Activated T-helper 1 cell treated with anti-CD3 and anti-CD28 coated beads, Interleukin-12 subunit alpha, Interleukin-12 subunit beta, Interleukin-2, Interleukin-4 antibody, amounts not matched to agents 30 ng/mL and 10 ng/mL and 1 ng/mL, durations not matched to agents 14 hours and 24 hours and 36 hours (primary cell): ENCODE measurements around the gene MT3. TPM values are rescaled to one million over a fixed set of nuclear protein-coding genes. Genes with fewer than 3 reads are reported as not detected.
A peak's percentile ranks its signal among the peaks of the same experiment; 100 is the strongest.
"Not testable (repeated sequence)": the region's sequence is repeated elsewhere in the genome, so short reads cannot be mapped to it uniquely, and the experiment has no call there.

Source experiments
- DNase-seq: peaks from one replicate; pipeline ENCODE4 v3.0.0; 2021; ENCODE audit warnings: low spot score
- H3K27ac Mint-ChIP-seq: one replicate; pipeline ENCODE4 v1.8.0; 2021; ENCODE audit warnings: mild to moderate bottlenecking, mixed read lengths
- H3K27me3 Mint-ChIP-seq: one replicate; pipeline ENCODE4 v1.8.0; 2022; ENCODE audit warnings: mild to moderate bottlenecking, moderate library complexity, mixed read lengths; ENCODE audit not compliant: insufficient read depth
- H3K36me3 Mint-ChIP-seq: one replicate; pipeline ENCODE4 v1.8.0; 2021; ENCODE audit warnings: low read depth, mixed read lengths
- H3K4me1 Mint-ChIP-seq: one replicate; pipeline ENCODE4 v1.8.0; 2021; ENCODE audit warnings: low read depth, mixed read lengths
- H3K4me3 Mint-ChIP-seq: one replicate; pipeline ENCODE4 v1.8.0; 2021; ENCODE audit warnings: mild to moderate bottlenecking, moderate library complexity, mixed read lengths
- H3K9me3 Mint-ChIP-seq: one replicate; pipeline ENCODE4 v1.8.0; 2021; ENCODE audit warnings: mixed read lengths
- intact Hi-C: fragments of 100-400 bp; cut with micrococcal nuclease; formaldehyde crosslinking; loops from one replicate; pipeline ENCODE4 v1.15.1; 2024
- total RNA-seq: library from RNA; stranded (reverse); gene quantifications from 2 replicates; pipeline ENCODE4 v1.2.3, GENCODE V29; 2022

The MT3 gene
- total RNA-seq, 1 donor from 2014 or later, result 1.9 TPM

DNA sequence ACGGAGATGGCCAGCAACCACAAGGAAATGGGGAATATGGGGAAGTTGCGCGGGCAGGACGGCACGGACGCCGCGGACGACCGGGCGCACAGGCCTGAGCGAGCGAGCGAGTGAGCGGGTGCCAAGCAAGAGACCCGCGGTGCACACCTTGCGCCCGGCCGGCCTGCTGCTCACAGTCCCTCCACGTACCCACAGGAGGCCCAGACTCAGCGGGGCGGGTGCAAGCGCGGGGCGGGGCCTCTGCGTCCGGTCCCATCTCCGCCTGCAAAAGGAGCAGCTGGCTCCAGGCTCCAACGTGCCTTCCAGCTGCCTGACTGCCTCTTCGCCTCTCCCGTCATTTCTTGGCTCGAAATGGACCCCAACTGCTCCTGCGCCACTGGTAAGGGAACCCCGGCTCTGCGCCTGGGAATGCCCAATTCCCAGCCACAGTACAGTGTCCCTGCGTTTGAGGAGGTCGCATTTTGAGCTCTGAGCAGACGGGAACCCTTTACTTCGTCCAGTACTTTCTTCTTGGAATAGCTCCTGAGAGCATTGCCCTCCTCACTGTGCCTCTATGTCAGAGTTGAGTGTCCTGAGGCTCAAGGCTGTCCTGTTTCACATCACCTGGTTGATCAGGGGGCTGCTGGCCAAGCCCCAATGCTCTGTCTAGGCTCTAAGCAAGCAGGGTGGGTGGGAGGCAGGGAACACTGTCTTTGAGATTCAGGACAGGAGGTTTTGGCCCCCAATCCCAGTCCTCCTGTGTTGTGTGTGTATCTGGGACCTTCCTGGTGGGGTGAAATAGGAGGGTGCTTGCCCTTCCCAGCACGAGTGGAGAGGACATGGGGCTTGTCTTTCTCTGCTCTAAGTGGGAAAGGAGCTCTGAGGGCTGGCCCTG, 28.1 kb downstream of the MT3 start:
- intact Hi-C loops, result loop anchor here (1.0 to 10.0 kb wide), 3 partner anchors 8 to 427 kb away; partner anchors contain the start of gene MT1E
- Mint-ChIP-seq H3K27me3 (peaks cover 6% of the 10 kb centered on the region), H3K4me3 (peak overlapping the region; percentile 82), H3K4me1 (peaks cover 39% of the 10 kb centered on the region), H3K36me3 (no peaks in the 10 kb centered on the region), H3K27ac (peak overlapping the region; percentile 63), H3K9me3 (no peaks in the 10 kb centered on the region)
- DNase-seq, result peak; percentile 65

DNA sequence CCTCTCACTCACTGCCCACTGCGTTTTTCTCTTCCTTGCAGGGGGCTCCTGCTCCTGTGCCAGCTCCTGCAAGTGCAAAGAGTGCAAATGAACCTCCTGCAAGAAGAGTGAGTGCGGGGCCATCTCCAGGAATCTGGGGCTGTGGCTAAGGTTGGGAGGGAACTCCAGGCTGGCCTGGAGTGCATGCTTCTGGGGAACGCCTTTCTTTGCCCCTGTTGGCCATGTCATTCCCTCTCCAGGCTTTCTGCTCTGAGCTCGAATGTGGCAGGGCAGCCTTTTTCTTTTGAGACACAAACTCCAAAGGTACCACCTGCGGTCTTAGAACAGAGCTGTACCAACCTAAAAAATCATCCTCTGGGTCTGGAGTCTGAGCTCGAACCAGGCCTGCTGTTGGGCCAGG, 28.8 kb downstream of the MT3 start:
- no peaks in the 10 kb centered on the region for H3K36me3 Mint-ChIP-seq
- peak overlapping the region; percentile 82 for H3K4me3 Mint-ChIP-seq
- H3K4me1 Mint-ChIP-seq, result peaks cover 34% of the 10 kb centered on the region
- intact Hi-C loops, result loop anchor here (10.0 kb wide), 1 partner anchor 427 kb away; no protein-coding TSS in a partner anchor
- no peak for DNase-seq
- H3K27me3 Mint-ChIP-seq, result peaks cover 6% of the 10 kb centered on the region
- no peaks in the 10 kb centered on the region for H3K9me3 Mint-ChIP-seq
- H3K27ac Mint-ChIP-seq, result no peak overlapping the region

DNA sequence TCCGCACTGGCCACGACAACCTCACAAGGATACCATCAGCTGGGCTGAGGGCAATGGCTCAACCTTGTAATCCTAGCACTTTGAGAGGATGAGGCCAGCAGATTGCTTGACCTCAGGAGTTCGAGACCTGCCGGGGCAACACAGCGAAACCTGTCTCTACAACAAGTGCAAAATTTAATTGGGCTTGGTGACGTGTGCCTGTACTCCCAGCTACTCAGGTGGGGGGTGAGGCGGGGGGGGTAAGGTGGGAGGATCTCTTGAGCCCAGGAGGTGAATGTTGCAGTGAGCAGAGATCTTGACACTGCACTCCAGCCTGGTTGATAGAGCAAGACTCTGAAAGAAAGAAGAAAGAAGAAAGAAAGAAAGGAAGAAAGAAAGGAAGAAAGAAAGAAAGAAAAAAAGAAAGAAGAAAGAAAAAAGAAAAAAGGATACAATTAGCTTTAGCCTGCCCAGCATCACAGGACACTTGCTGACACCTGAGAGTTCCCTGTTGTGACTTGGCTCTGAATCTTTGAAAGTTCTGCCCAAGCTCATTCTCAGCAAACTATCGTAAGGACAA, 31.1 kb downstream of the MT3 start:
- Mint-ChIP-seq H3K36me3 (no peaks in the 10 kb centered on the region), H3K27ac (no peak overlapping the region), H3K4me3 (no peak overlapping the region), H3K4me1 (peaks cover 17% of the 10 kb centered on the region), H3K9me3 (no peaks in the 10 kb centered on the region), H3K27me3 (peaks cover 6% of the 10 kb centered on the region)
- no peak for DNase-seq
- intact Hi-C loops, result no loop called here

- DNase-seq, H3K9me3 Mint-ChIP-seq, H3K27ac Mint-ChIP-seq, intact Hi-C loops, H3K27me3 Mint-ChIP-seq, H3K36me3 Mint-ChIP-seq, H3K4me3 Mint-ChIP-seq: not testable (repeated sequence)
- peaks cover 23% of the 10 kb centered on the region for H3K4me1 Mint-ChIP-seq
Observed at GRCh38 chr16:56621665-56622445, 32.5 kb downstream of the MT3 start.

DNA sequence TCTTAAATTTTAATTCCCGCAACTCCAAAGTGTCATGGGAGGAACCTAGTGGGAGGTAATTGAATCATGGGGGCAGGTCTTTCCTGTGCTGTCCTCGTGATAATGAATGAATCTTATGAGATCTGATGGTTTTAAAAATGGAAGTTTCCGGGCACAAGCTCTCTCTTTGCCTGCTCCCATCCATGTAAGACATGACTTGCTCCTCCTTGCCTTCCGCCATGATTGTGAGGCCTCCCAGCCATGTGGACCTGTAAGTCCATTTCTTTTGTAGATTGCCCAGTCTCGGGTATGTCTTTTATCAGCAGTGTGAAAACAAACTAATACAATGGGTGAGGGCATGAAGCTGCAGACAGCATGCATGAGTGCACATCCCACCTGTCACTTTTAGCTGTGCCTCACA, 33.9 kb downstream of the MT3 start:
- H3K27me3 Mint-ChIP-seq, H3K36me3 Mint-ChIP-seq, intact Hi-C loops, H3K4me3 Mint-ChIP-seq, DNase-seq, H3K9me3 Mint-ChIP-seq, H3K27ac Mint-ChIP-seq: not testable (repeated sequence)
- peaks cover 19% of the 10 kb centered on the region for H3K4me1 Mint-ChIP-seq

DNA sequence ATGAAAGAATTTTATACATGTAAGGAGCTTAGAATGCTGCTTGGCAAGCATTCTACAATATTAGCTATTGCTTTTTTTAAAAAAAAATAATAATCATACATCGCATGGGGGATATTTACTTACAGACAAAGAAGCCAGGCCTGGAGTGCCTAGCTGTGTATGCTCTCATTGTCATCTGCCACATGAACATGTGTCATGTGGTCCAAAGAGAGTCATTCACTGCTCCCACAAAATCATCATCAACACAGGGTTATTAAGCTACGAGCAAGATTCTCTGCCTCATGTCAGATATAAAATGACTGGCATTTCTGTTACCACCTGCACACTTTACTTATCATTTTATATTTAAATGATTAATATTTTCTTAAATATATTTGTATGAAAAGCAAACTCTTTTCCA, 34.3 kb downstream of the MT3 start:
- intact Hi-C loops, result no loop called here
- Mint-ChIP-seq H3K9me3 (no peaks in the 10 kb centered on the region), H3K36me3 (no peaks in the 10 kb centered on the region), H3K27ac (no peak overlapping the region), H3K27me3 (peaks cover 8% of the 10 kb centered on the region), H3K4me3 (no peak overlapping the region), H3K4me1 (peaks cover 21% of the 10 kb centered on the region)
- DNase-seq, result no peak

DNA sequence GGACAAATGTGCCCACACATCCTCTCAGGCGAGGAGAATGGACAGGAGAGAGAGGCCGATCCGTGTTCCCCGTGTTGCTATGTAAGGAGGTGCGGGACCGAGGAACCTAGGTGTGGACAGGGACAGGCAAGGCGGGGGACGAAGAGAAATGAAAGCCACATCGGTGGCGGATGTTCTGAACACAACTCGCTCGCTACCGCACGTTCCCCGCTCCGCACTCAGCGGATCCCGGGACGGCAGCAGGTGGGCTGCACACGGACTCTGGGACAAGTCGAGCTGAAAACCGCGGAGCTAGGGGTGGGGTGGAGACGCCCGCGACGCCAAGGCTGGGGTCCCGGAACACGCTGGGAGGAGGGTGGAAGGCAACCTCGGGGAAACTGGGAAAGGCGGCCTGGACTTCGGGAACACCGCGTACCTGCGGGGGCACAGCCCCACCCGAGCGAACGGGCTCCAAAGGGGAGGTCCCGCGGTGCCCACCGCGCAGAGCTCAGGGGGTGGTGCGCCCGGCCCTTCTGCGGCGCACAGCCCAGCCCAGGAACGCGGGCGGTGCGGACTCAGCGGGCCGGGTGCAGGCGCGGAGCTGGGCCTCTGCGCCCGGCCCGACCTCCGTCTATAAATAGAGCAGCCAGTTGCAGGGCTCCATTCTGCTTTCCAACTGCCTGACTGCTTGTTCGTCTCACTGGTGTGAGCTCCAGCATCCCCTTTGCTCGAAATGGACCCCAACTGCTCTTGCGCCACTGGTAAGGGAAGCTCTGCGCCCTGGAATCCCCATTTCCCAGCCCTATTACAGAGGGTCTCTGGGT, 36.0 kb downstream of the MT3 start, which contains the start of gene MT1E:
Gene MT1E (plus strand): TSS at position 642 of the 803 bp plus-strand sequence. CDS start 71 bp downstream, at position 713.
- Mint-ChIP-seq H3K9me3 (no peaks in the 10 kb centered on the region), H3K27me3 (peaks cover 6% of the 10 kb centered on the region), H3K4me1 (peaks cover 23% of the 10 kb centered on the region), H3K4me3 (peak within 1 kb of the TSS; percentile 92), H3K36me3 (no peaks in the 10 kb centered on the region), H3K27ac (peak within 1 kb of the TSS; percentile 93)
- intact Hi-C loops, result loop anchor here (1.0 to 5.0 kb wide), 7 partner anchors 8 to 173 kb away; partner anchors contain the start of genes MT1F, MT1X, MT2A and NUDT21
- peak; percentile 71 for DNase-seq

- peaks cover 23% of the 10 kb centered on the region for H3K4me1 Mint-ChIP-seq
- H3K36me3 Mint-ChIP-seq, result no peaks in the 10 kb centered on the region
- DNase-seq, result no peak
- no peaks in the 10 kb centered on the region for H3K9me3 Mint-ChIP-seq
- intact Hi-C loops, result loop anchor here (1.0 to 5.0 kb wide), 7 partner anchors 9 to 174 kb away; partner anchors contain the start of genes MT1F, MT1X, MT2A and NUDT21
- peaks cover 13% of the 10 kb centered on the region for H3K27me3 Mint-ChIP-seq
- peak overlapping the region; percentile 89 for H3K27ac Mint-ChIP-seq
- peak overlapping the region; percentile 92 for H3K4me3 Mint-ChIP-seq
Observed at GRCh38 chr16:56625943-56626654, 36.8 kb downstream of the MT3 start.

DNA sequence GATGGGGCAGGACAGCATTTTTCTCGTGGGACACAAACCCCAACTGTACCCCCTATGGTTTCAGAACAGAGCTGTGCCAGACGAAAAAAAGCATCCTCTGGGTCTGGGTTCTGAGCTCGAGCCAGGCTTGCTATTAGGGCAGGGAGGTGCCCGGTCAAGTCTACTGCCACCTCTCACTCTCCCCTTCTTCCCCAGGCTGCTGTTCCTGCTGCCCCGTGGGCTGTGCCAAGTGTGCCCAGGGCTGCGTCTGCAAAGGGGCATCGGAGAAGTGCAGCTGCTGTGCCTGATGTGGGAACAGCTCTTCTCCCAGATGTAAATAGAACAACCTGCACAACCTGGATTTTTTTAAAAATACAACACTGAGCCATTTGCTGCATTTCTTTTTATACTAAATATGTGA, 37.4 kb downstream of the MT3 start:
- Mint-ChIP-seq H3K9me3 (no peaks in the 10 kb centered on the region), H3K4me1 (peaks cover 25% of the 10 kb centered on the region)

GRCh38 chr16:56628486-56629350, 39.4 kb downstream of the MT3 start:
- DNase-seq, result no peak

More for the DNA sequence above, 37.4 kb downstream of the MT3 start:
- Mint-ChIP-seq H3K27me3 (peaks cover 19% of the 10 kb centered on the region), H3K36me3 (no peaks in the 10 kb centered on the region), H3K4me3 (peak overlapping the region; percentile 92), H3K27ac (no peak overlapping the region)
- DNase-seq, result no peak
- intact Hi-C loops, result loop anchor here (5.0 kb wide), 1 partner anchor 174 kb away; the partner anchor contains the start of genes NUDT21 and OGFOD1

DNA sequence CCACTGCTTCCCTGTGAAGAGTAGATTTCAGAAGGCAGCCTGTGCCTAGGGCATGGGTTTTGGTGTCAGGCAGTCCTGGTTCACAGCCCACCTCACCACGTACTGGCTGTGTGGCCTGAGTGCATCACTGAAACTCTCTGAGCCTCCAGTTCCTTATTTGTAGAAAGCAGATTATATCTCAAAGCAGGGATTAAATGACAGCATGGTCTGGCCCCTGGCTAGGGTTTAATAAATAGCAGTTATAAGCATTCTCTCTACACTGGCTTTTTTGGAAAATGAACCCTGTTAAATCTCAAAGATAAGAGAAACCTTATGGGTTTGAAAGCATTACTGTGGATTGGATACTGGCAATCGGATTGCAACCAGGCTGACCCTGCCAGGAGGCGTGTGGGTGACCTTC, 40.2 kb downstream of the MT3 start:
- H3K9me3 Mint-ChIP-seq, result no peaks in the 10 kb centered on the region
- H3K4me3 Mint-ChIP-seq, result no peak overlapping the region
- intact Hi-C loops, result loop anchor here (5.0 kb wide), 1 partner anchor 177 kb away; the partner anchor contains the start of genes NUDT21 and OGFOD1
- H3K27me3 Mint-ChIP-seq, result peaks cover 43% of the 10 kb centered on the region
- H3K36me3 Mint-ChIP-seq, result no peaks in the 10 kb centered on the region
- no peak overlapping the region for H3K27ac Mint-ChIP-seq
- no peak for DNase-seq
- H3K4me1 Mint-ChIP-seq, result peaks cover 34% of the 10 kb centered on the region

More at GRCh38 chr16:56628486-56629350, 39.4 kb downstream of the MT3 start:
- Mint-ChIP-seq H3K9me3 (no peaks in the 10 kb centered on the region), H3K4me3 (no peak overlapping the region), H3K36me3 (no peaks in the 10 kb centered on the region), H3K4me1 (peaks cover 34% of the 10 kb centered on the region), H3K27me3 (peaks cover 34% of the 10 kb centered on the region), H3K27ac (no peak overlapping the region)
- intact Hi-C loops, result loop anchor here (5.0 kb wide), 1 partner anchor 176 kb away; the partner anchor contains the start of genes NUDT21 and OGFOD1
